Activated CD4-positive, alpha-beta T cell treated with anti-CD3 and anti-CD28 coated beads, Interleukin-10, Interleukin-2, amounts not matched to agents 100 ng/mL and 50 ng/mL, durations not matched to agents 16 hours and 8 hours (primary cell): ENCODE data around the gene CARD6.
"Not testable (repeated sequence)": the region's sequence is repeated elsewhere in the genome, so short reads cannot be mapped to it uniquely, and the experiment has no call there.

ENCODE experiments used
- DNase-seq: peaks from one replicate; pipeline ENCODE4 v3.0.0-alpha.2; 2020

The CARD6 gene

GRCh38 chr5:40841068-40841805 lies at the start of gene CARD6:
CARD6 (plus strand) TSS chr5:40841367; CDS start chr5:40841383, 16 bp downstream.
- DNase-seq, result no peak

- no peak for DNase-seq
Measured at GRCh38 chr5:40791715-40792139, 49.4 kb upstream of the CARD6 start.

- not testable (repeated sequence) for DNase-seq
Measured at GRCh38 chr5:40792691-40793090, 48.5 kb upstream of the CARD6 start.

- not testable (repeated sequence) for DNase-seq
Measured at GRCh38 chr5:40794340-40794739, 46.8 kb upstream of the CARD6 start.

- DNase-seq, result not testable (repeated sequence)
Measured at GRCh38 chr5:40794877-40795276, 46.3 kb upstream of the CARD6 start.

- no peak for DNase-seq
Measured at GRCh38 chr5:40796487-40796889, 44.7 kb upstream of the CARD6 start.

- peak; percentile 83 for DNase-seq
Measured at GRCh38 chr5:40797273-40798011, 43.7 kb upstream of the CARD6 start.

- DNase-seq, result peak; percentile 92
Measured at GRCh38 chr5:40798012-40798800, 43.0 kb upstream of the CARD6 start, which contains the start of gene PRKAA1. PRKAA1 (minus strand) TSS chr5:40798374; CDS start chr5:40798189, 185 bp downstream.

- DNase-seq, result no peak
Measured at GRCh38 chr5:40798801-40799210, 42.4 kb upstream of the CARD6 start.

GRCh38 chr5:40799258-40799657 lies 41.9 kb upstream of the CARD6 start:
- DNase-seq, result no peak

GRCh38 chr5:40801771-40802562 lies 39.2 kb upstream of the CARD6 start:
- DNase-seq, result no peak

GRCh38 chr5:40812125-40812524 lies 29.0 kb upstream of the CARD6 start:
- no peak for DNase-seq

- DNase-seq, result peak; percentile 81
Measured at GRCh38 chr5:40813698-40814281, 27.4 kb upstream of the CARD6 start.

GRCh38 chr5:40823459-40823858 lies 17.7 kb upstream of the CARD6 start:
- DNase-seq, result no peak

GRCh38 chr5:40825461-40826043 lies 15.6 kb upstream of the CARD6 start:
- DNase-seq, result not testable (repeated sequence)

GRCh38 chr5:40826489-40827187 lies 14.5 kb upstream of the CARD6 start:
- no peak for DNase-seq

GRCh38 chr5:40827188-40827977 lies 13.8 kb upstream of the CARD6 start:
- DNase-seq, result no peak

- no peak for DNase-seq
Measured at GRCh38 chr5:40828021-40828631, 13.0 kb upstream of the CARD6 start.
